VCaP (cell line): ENCODE measurements around the gene MRPL21.

Experiments
- H3K27ac ChIP-seq: fragments of 450-650 bp; 2 replicates; pipeline ENCODE4 v1.5.1; 2017
- CTCF ChIP-seq: fragments of 450-650 bp; conservative IDR thresholded peaks from 2 replicates; pipeline ENCODE4 v1.5.1; 2017; ENCODE audit warnings: mild to moderate bottlenecking, moderate library complexity

The MRPL21 gene

GRCh38 chr11:68933605-68934320 is 30.1 kb upstream of the MRPL21 start:
- H3K27ac ChIP-seq, result no peak overlapping the region
- no peak for TF ChIP-seq CTCF

GRCh38 chr11:68932933-68933577 is 29.4 kb upstream of the MRPL21 start:
- no peak for TF ChIP-seq CTCF
- H3K27ac ChIP-seq, result no peak overlapping the region

- no peak for TF ChIP-seq CTCF
- H3K27ac ChIP-seq, result no peak overlapping the region
Measured at GRCh38 chr11:68932358-68932757, 28.7 kb upstream of the MRPL21 start.

- H3K27ac ChIP-seq, result no peak overlapping the region
- no peak for TF ChIP-seq CTCF
Measured at GRCh38 chr11:68931911-68932310, 28.3 kb upstream of the MRPL21 start.

GRCh38 chr11:68930991-68931855 is 27.6 kb upstream of the MRPL21 start:
- H3K27ac ChIP-seq, result no peak overlapping the region
- no peak for TF ChIP-seq CTCF

- TF ChIP-seq CTCF, result no peak
- no peak overlapping the region for H3K27ac ChIP-seq
Measured at GRCh38 chr11:68929706-68930570, 26.3 kb upstream of the MRPL21 start.
